IMR-90 (cell line): ENCODE measurements around the gene SPNS2.

Source experiments
- CEBPB ChIP-seq: IDR thresholded peaks from 2 replicates; pipeline ENCODE4 v1.6.1; 2012; ENCODE audit warnings: low read depth, low read length, improper control_type of control experiment
- CHD1 ChIP-seq: IDR thresholded peaks from 2 replicates; pipeline ENCODE4 v1.6.1; 2012; ENCODE audit warnings: low read depth, low read length, improper control_type of control experiment
- CTCF ChIP-seq: conservative IDR thresholded peaks from 2 replicates; pipeline ENCODE4 v1.5.1; 2012; ENCODE audit warnings: mild to moderate bottlenecking, low read depth, low read length, improper control_type of control experiment
- MAFK ChIP-seq: IDR thresholded peaks from 2 replicates; pipeline ENCODE4 v1.6.1; 2012; ENCODE audit warnings: low read depth, low read length, improper control_type of control experiment
- NFE2L2 ChIP-seq: fragments of 150-350 bp; IDR thresholded peaks from 2 replicates; pipeline ENCODE4 v1.6.1; 2016; ENCODE audit warnings: low read depth, mild to moderate bottlenecking, low read length
- POLR2A ChIP-seq: IDR thresholded peaks from 2 replicates; pipeline ENCODE4 v1.6.1; 2012; ENCODE audit warnings: mild to moderate bottlenecking, low read depth, low read length
- RCOR1 ChIP-seq: IDR thresholded peaks from 2 replicates; pipeline ENCODE4 v1.6.1; 2012; ENCODE audit warnings: mild to moderate bottlenecking, low read length, improper control_type of control experiment; ENCODE audit not compliant: insufficient replicate concordance
- RFX5 ChIP-seq: IDR thresholded peaks from 2 replicates; pipeline ENCODE4 v1.8.0; 2012; ENCODE audit warnings: low read depth, mild to moderate bottlenecking, low read length, moderate library complexity

- TF ChIP-seq CHD1 (no peak), CTCF (no peak), POLR2A (no peak), RCOR1 (no peak), NFE2L2 (no peak), MAFK (no peak), CEBPB (no peak), RFX5 (no peak)
Observed at GRCh38 chr17:4588391-4588790, 89.7 kb downstream of the SPNS2 start.
